ENCODE data around the gene KIF5B. TPM values are rescaled to one million over a fixed set of nuclear protein-coding genes. Genes with fewer than 3 reads are reported as not detected.
"Not testable (repeated sequence)": the region's sequence is repeated elsewhere in the genome, so short reads cannot be mapped to it uniquely, and the experiment has no call there.

The KIF5B gene
- total and polyA plus RNA-seq, 2 experiments from 2014 or later = 49.4 to 90.3 TPM

DNA sequence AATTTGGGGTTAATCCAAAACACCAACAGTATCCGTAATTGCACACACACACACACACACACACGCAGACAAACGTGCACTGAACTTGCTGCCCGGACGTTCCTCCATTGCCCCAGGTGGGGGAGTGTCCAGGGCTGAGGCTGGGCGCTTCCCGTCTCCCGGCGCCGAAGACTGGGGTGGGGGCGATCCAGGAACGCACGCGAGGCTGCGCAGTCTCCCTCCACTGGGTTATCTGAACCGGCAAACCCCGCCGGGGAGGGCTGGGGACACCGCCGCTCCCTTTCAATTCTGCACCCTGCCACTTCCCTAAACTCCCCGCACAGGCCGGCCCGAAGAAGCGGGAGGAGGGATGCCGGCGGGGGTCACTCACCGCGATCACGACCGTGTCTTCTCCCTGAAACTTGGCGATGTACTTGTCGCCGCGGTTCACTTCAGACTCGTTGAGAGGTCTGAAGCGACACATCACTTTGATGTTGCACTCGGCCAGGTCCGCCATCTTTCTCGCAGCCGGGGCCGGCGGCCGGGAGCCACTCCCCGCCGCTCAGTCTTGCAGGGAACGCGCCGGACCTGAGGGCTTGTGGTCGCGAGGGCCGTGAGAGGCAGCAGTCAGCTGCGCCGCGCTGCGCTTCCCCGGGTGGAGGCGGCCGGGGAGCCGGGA lies 618 bp downstream of the KIF5B start:
- Histone ChIP-seq H3K36me3 (no peaks in the 10 kb centered on the region), H3K27me3 (no peaks in the 10 kb centered on the region), H3K9me3 (ENCODE audit: low read depth) (no peaks in the 10 kb centered on the region), H3K4me3 (peak overlapping the region; percentile 91), H3K27ac (peak overlapping the region; percentile 99), H3K4me1 (ENCODE audit: low read depth) (peaks cover 39% of the 10 kb centered on the region)
- TF ChIP-seq CTCF (IDR thresholded peaks at IDR 0.05; ENCODE audit: low read depth, low read length) = peak; percentile 20
- DNase-seq (ENCODE audit: low read depth in 1 of 2, low spot score in 1 of 2) = peak; percentile 69 to 88

DNA sequence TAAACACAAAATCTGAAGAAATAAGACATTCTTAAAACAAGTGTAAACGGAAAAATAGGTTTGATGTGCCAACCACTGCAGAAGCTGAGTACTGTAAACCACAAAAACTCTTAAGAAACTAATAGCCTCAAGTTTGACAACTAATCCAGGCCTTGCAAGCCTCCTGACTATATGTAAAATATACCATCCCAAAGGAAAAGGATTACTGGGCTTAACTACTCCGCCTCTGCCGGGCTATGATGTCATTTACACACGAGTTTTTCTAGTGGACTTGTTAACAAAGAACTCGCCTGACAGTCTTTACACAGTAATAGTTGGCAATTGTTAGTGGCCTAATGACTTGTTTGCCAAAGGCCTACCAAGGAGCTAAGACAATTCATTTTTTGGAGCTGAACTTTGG lies 2.1 kb downstream of the KIF5B start:
- Histone ChIP-seq H3K4me1 (ENCODE audit: low read depth) (peaks cover 36% of the 10 kb centered on the region), H3K27ac (peak overlapping the region; percentile 99), H3K4me3 (peak overlapping the region; percentile 91), H3K36me3 (no peaks in the 10 kb centered on the region), H3K27me3 (no peaks in the 10 kb centered on the region), H3K9me3 (ENCODE audit: low read depth) (no peaks in the 10 kb centered on the region)
- DNase-seq (ENCODE audit: low read depth in 1 of 2, low spot score in 1 of 2) = peak in 1 of 2 donors; percentile 72
- no peak for TF ChIP-seq CTCF (IDR thresholded peaks at IDR 0.05; ENCODE audit: low read depth, low read length)

GRCh38 chr10:32053392-32053791 lies 2.8 kb downstream of the KIF5B start:
- Histone ChIP-seq H3K4me3 (peak overlapping the region; percentile 91), H3K4me1 (ENCODE audit: low read depth) (peaks cover 34% of the 10 kb centered on the region)
- H3K27ac ChIP-seq; H3K9me3 ChIP-seq (ENCODE audit: low read depth); DNase-seq (ENCODE audit: low read depth in 1 of 2, low spot score in 1 of 2); H3K27me3 ChIP-seq; H3K36me3 ChIP-seq: not testable (repeated sequence)

DNA sequence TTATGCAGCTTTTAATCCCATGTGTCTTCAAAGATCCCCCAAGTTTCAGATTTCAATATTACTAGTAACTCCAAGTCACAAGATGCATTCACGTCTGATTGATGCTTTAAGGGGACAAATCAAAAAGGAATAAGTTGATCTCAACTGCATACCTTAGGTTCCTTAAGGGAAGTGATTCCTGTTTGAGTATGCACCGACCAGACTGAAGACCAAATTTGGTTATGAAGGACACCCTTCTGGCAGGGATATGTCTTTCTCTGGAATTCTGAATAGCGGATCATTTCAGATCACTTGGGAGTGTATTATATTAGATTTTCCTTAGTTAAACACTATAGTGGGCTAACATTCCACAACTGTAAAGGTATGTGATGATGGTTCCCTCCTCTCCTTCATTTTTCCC lies 4.3 kb downstream of the KIF5B start:
- H3K4me1 ChIP-seq (ENCODE audit: low read depth) = peaks cover 34% of the 10 kb centered on the region
- H3K27ac ChIP-seq = peak overlapping the region; percentile 85

GRCh38 chr10:32050177-32050576 lies 6.0 kb downstream of the KIF5B start:
- Histone ChIP-seq H3K9me3 (ENCODE audit: low read depth) (no peaks in the 10 kb centered on the region), H3K27me3 (no peaks in the 10 kb centered on the region), H3K4me3 (no peak overlapping the region), H3K27ac (peak overlapping the region; percentile 85), H3K4me1 (ENCODE audit: low read depth) (peaks cover 31% of the 10 kb centered on the region), H3K36me3 (peaks cover 28% of the 10 kb centered on the region)
- no peak for TF ChIP-seq CTCF (IDR thresholded peaks at IDR 0.05; ENCODE audit: low read depth, low read length)
- DNase-seq (ENCODE audit: low read depth in 1 of 2, low spot score in 1 of 2) = no peak

More for the DNA sequence above, 4.3 kb downstream of the KIF5B start:
- no peak for TF ChIP-seq CTCF (IDR thresholded peaks at IDR 0.05; ENCODE audit: low read depth, low read length)
- Histone ChIP-seq H3K4me3 (no peak overlapping the region), H3K36me3 (peaks cover 14% of the 10 kb centered on the region), H3K9me3 (ENCODE audit: low read depth) (no peaks in the 10 kb centered on the region), H3K27me3 (no peaks in the 10 kb centered on the region)
- no peak for DNase-seq (ENCODE audit: low read depth in 1 of 2, low spot score in 1 of 2)

GRCh38 chr10:32049113-32049512 lies 7.1 kb downstream of the KIF5B start:
- TF ChIP-seq CTCF (IDR thresholded peaks at IDR 0.05; ENCODE audit: low read depth, low read length) = no peak
- Histone ChIP-seq H3K27me3 (no peaks in the 10 kb centered on the region), H3K9me3 (ENCODE audit: low read depth) (no peaks in the 10 kb centered on the region), H3K36me3 (peaks cover 32% of the 10 kb centered on the region), H3K4me1 (ENCODE audit: low read depth) (peaks cover 31% of the 10 kb centered on the region), H3K4me3 (no peak overlapping the region), H3K27ac (no peak overlapping the region)
- DNase-seq (ENCODE audit: low read depth in 1 of 2, low spot score in 1 of 2) = no peak
